H1 (cell line): Measurements from ENCODE around the gene GABPA. TPM values are rescaled to one million over a fixed set of nuclear protein-coding genes. Genes with fewer than 3 reads are reported as not detected.

Experiments used
- CTCF ChIA-PET: fragments of 300-600 bp; sonication (Branson Sonifier 250); formaldehyde crosslinking; loops from one replicate; lab custom pipeline; 2021; ENCODE audit not compliant: partially characterized antibody; lab: Charles Lee
- POLR2A ChIA-PET: fragments of 300-600 bp; sonication (Branson Sonifier 250); formaldehyde crosslinking; loops from one replicate; lab custom pipeline; 2021; ENCODE audit warnings: inconsistent platforms; ENCODE audit not compliant: partially characterized antibody; lab: Charles Lee
- DNase-seq, 2 experiments: peaks; one replicate each; pipeline versions ENCODE4 v3.0.0 to v3.0.0-alpha.2; 2010 to 2022; ENCODE audit warnings: low spot score in 2 of 2, low read depth in 1 of 2, mixed read lengths in 1 of 2
- FAIRE-seq: peaks from 2 replicates; lab custom pipeline; 2011; peaks lifted over from hg19 to GRCh38; lab: Jason Lieb, UNC
- H2AFZ ChIP-seq: 2 replicates; pipeline ENCODE4 v1.8.1; 2012; ENCODE audit warnings: low read length, inconsistent platforms
- H2AK5ac ChIP-seq: 2 replicates; pipeline ENCODE4 v1.6.1; 2013; ENCODE audit warnings: low read depth, low read length
- H2BK120ac ChIP-seq: replicated peaks from 2 replicates; pipeline ENCODE3; 2013; ENCODE audit warnings: low read depth, low read length, inconsistent platforms
- H2BK12ac ChIP-seq: 2 replicates; pipeline ENCODE4 v1.6.1; 2013; ENCODE audit warnings: low read depth, low read length
- H2BK15ac ChIP-seq: 2 replicates; pipeline ENCODE4 v1.6.1; 2013; ENCODE audit warnings: low read length
- H2BK20ac ChIP-seq: 2 replicates; pipeline ENCODE4 v1.6.1; 2013; ENCODE audit warnings: low read length
- H2BK5ac ChIP-seq: 2 replicates; pipeline ENCODE4 v1.6.1; 2013; ENCODE audit warnings: low read depth, low read length
- H3K14ac ChIP-seq: 2 replicates; pipeline ENCODE4 v1.6.1; 2013; ENCODE audit warnings: inconsistent platforms; ENCODE audit not compliant: insufficient read length
- H3K18ac ChIP-seq: 2 replicates; pipeline ENCODE4 v1.6.1; 2013; ENCODE audit warnings: low read length; ENCODE audit errors: extremely low read depth
- H3K23ac ChIP-seq: 2 replicates; pipeline ENCODE4 v1.6.1; 2013; ENCODE audit warnings: inconsistent platforms; ENCODE audit not compliant: insufficient read length
- H3K23me2 ChIP-seq: 2 replicates; pipeline ENCODE4 v1.6.1; 2013; ENCODE audit warnings: low read depth, low read length
- H3K27ac ChIP-seq: 2 replicates; pipeline ENCODE4 v1.6.1; 2011; ENCODE audit warnings: low read depth, low read length, inconsistent platforms
- H3K27me3 ChIP-seq, 4 experiments: replicated peaks in 1 of 4; 1 replicate in 1 of 4; 2 replicates in 3 of 4; pipeline versions ENCODE4 v1.6.1 to v1.8.1; 2011 to 2013; ENCODE audit warnings: low read length in 3 of 4, mild to moderate bottlenecking in 3 of 4, inconsistent platforms in 2 of 4, mixed read lengths in 2 of 4, moderate library complexity in 1 of 4; ENCODE audit not compliant: control insufficient read depth in 3 of 4, insufficient read depth in 3 of 4; ENCODE audit errors: extremely low read depth in 1 of 4
- H3K36me3 ChIP-seq, 4 experiments: 2 replicates each; pipeline versions ENCODE4 v1.6.1 to v1.8.1; 2011 to 2013; ENCODE audit warnings: mild to moderate bottlenecking in 4 of 4, low read length in 3 of 4, moderate library complexity in 2 of 4, control low read depth in 1 of 4, inconsistent platforms in 1 of 4; ENCODE audit not compliant: insufficient read depth in 4 of 4, control insufficient read depth in 2 of 4
- H3K4ac ChIP-seq: replicated peaks from 2 replicates; pipeline ENCODE3; 2013; ENCODE audit warnings: low read length, low read depth, mixed read lengths, inconsistent platforms; ENCODE audit not compliant: insufficient read length
- H3K4me1 ChIP-seq, 4 experiments: replicated peaks in 1 of 4; 1 replicate in 1 of 4; 2 replicates in 3 of 4; pipeline versions ENCODE4 v1.6.1 to v1.8.1; 2011 to 2013; ENCODE audit warnings: low read length in 3 of 4, inconsistent platforms in 2 of 4, mixed read lengths in 1 of 4; ENCODE audit not compliant: insufficient read depth in 4 of 4, control insufficient read depth in 3 of 4
- H3K4me2 ChIP-seq, 2 experiments: 2 replicates each; pipeline versions ENCODE4 v1.6.1 to v1.8.1; 2011 to 2013; ENCODE audit warnings: low read depth in 2 of 2, low read length in 2 of 2, control low read depth in 1 of 2, inconsistent platforms in 1 of 2, mild to moderate bottlenecking in 1 of 2; ENCODE audit not compliant: insufficient read depth in 1 of 2
- H3K4me3 ChIP-seq, 4 experiments: fragments of 200-600, 300-600 bp in 1 of 4; sonication (generic), shearing (Covaris generic), sonication (Bioruptor Twin) in 1 of 4; 2 replicates each; pipeline versions ENCODE4 v1.5.1 to v1.8.1; 2011 to 2016; ENCODE audit warnings: low read length in 4 of 4, low read depth in 3 of 4, control low read depth in 2 of 4, inconsistent platforms in 2 of 4, mild to moderate bottlenecking in 2 of 4, mixed read lengths in 1 of 4, moderate library complexity in 1 of 4; ENCODE audit not compliant: insufficient read depth in 2 of 4; ENCODE audit errors: extremely low read depth in 1 of 4
- H3K56ac ChIP-seq: replicated peaks from 2 replicates; pipeline ENCODE3; 2013; ENCODE audit warnings: low read depth, mild to moderate bottlenecking, mixed read lengths, low read length, inconsistent platforms; ENCODE audit not compliant: insufficient read length
- H3K79me1 ChIP-seq: 2 replicates; pipeline ENCODE4 v1.6.1; 2013; ENCODE audit warnings: low read depth, low read length, control low read depth
- H3K79me2 ChIP-seq, 2 experiments: 2 replicates each; pipeline versions ENCODE4 v1.6.1 to v1.8.1; 2012 to 2013; ENCODE audit warnings: low read length in 2 of 2, mild to moderate bottlenecking in 2 of 2, inconsistent platforms in 1 of 2; ENCODE audit not compliant: insufficient read depth in 2 of 2, control insufficient read depth in 1 of 2
- H3K9ac ChIP-seq, 4 experiments: replicated peaks in 1 of 4; 1 replicate in 1 of 4; 2 replicates in 3 of 4; pipeline versions ENCODE4 v1.6.1 to v1.8.1; 2011 to 2013; ENCODE audit warnings: low read depth in 3 of 4, low read length in 3 of 4, control low read depth in 2 of 4, mild to moderate bottlenecking in 2 of 4, moderate library complexity in 2 of 4, inconsistent platforms in 1 of 4; ENCODE audit errors: extremely low read depth in 1 of 4
- H3K9me3 ChIP-seq, 2 experiments: 2 replicates each; pipeline versions ENCODE4 v1.6.1 to v1.8.1; 2012 to 2013; ENCODE audit warnings: mild to moderate bottlenecking in 2 of 2, moderate library complexity in 2 of 2, control low read depth in 1 of 2, inconsistent platforms in 1 of 2, low read depth in 1 of 2, low read length in 1 of 2, mixed read lengths in 1 of 2; ENCODE audit not compliant: insufficient read depth in 2 of 2
- H4K20me1 ChIP-seq, 2 experiments: replicated peaks in 1 of 2; 2 replicates each; pipeline versions ENCODE3 to v1.8.1; 2011 to 2013; ENCODE audit warnings: inconsistent platforms in 2 of 2, low read length in 2 of 2, mild to moderate bottlenecking in 1 of 2; ENCODE audit not compliant: insufficient read depth in 2 of 2, control insufficient read depth in 1 of 2
- H4K5ac ChIP-seq: 2 replicates; pipeline ENCODE4 v1.6.1; 2013; ENCODE audit warnings: low read length, low read depth, mixed read lengths, inconsistent platforms; ENCODE audit not compliant: insufficient read length
- H4K8ac ChIP-seq: 2 replicates; pipeline ENCODE4 v1.8.0; 2013; ENCODE audit warnings: mild to moderate bottlenecking, moderate library complexity, low read length, inconsistent platforms; ENCODE audit not compliant: insufficient read depth; ENCODE audit errors: extremely low read depth
- H4K91ac ChIP-seq: replicated peaks from 2 replicates; pipeline ENCODE3; 2013; ENCODE audit warnings: low read length, mixed read lengths, inconsistent platforms; ENCODE audit not compliant: insufficient read length
- JUN ChIP-seq: IDR thresholded peaks from 2 replicates; pipeline ENCODE4 v1.6.1; 2011; ENCODE audit warnings: low read depth, mild to moderate bottlenecking, improper control_type of control experiment, low read length
- WGBS, 2 experiments: shearing (Covaris generic) in 1 of 2; methylation state at CpG; one replicate each; pipeline versions ENCODE4 v1.1.6 to v1.1.7; 2013 to 2015; ENCODE audit warnings: low lambda C conversion rate in 2 of 2, mixed read lengths in 2 of 2, inconsistent platforms in 1 of 2, low coverage in 1 of 2, missing lambda C conversion rate in 1 of 2; ENCODE audit not compliant: insufficient replicate concordance in 2 of 2, insufficient coverage in 1 of 2, insufficient read length in 1 of 2; ENCODE audit errors: extremely low coverage in 1 of 2, missing lambda C conversion rate in 1 of 2; 5-methylcytosine and 5-hydroxymethylcytosine counted together
- polyA plus RNA-seq, 7 experiments: library from polyadenylated mRNA; depleted of rRNA in 3 of 7; stranded (reverse) in 5 of 7; unstranded in 2 of 7; fragments of >200 nt in 5 of 7; fragments of 200-250 nt in 2 of 7; gene quantifications; 1 replicate in 5 of 7; 2 replicates in 1 of 7; 4 replicates in 1 of 7; pipeline versions ENCODE4 v1.2.1 to v1.2.3, GENCODE V29; 2011 to 2013; ENCODE audit warnings: missing spikeins in 2 of 7, mixed read lengths in 2 of 7
- total RNA-seq: library from RNA; stranded (reverse); fragmentation: NEBNext Ultra II Directional; extraction: Animal tissue kit (Norgen Biotek cat#: 25700); gene quantifications from 2 replicates; pipeline ENCODE4 v1.2.1, GENCODE V29; 2021
- TF ChIP-seq, protein P1 (sequence below): IDR thresholded peaks from 2 replicates; pipeline ENCODE4 v1.6.1; 2012; ENCODE audit warnings: inconsistent platforms

The GABPA gene
- total and polyA plus RNA-seq, 2 of the 8 experiments (the other 6 are each of a cell fraction or from before 2014, with no cell fraction given), result 5.2 to 22.2 TPM

DNA sequence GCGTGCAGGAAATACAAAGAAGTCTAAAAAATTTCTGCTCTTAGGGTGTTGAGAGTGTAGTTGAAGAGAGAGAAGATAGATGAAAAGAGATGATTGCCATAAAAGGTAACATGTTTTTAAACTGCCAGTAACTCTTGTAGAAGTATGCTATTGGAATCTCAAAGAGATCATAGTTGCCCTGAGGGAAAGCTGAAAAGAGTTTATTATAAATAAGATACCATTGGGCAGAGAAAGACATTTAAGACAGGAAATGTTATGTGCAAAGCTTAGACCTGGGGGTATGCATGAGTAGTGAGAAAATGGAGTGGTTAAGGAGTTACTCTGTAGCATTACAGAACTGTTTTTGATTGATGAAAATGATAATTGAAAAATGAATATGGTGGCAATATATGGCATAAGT, 17.6 kb downstream of the GABPA start:
- H3K4me2 ChIP-seq, result no peak overlapping the region
- H3K9me3 ChIP-seq, result no peaks in the 10 kb centered on the region
- CTCF ChIA-PET, result no interaction called here
- no peak overlapping the region for H2BK120ac ChIP-seq
- no peak overlapping the region for H2BK15ac ChIP-seq
- H2BK12ac ChIP-seq, result no peak overlapping the region
- H3K27me3 ChIP-seq, result no peaks in the 10 kb centered on the region
- TF ChIP-seq JUN, result no peak
- TF ChIP-seq, protein P1, sequence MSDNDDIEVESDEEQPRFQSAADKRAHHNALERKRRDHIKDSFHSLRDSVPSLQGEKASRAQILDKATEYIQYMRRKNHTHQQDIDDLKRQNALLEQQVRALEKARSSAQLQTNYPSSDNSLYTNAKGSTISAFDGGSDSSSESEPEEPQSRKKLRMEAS, result no peak
- TF ChIP-seq, all 59 proteins: peak for 0
- no peak overlapping the region for H3K14ac ChIP-seq
- H3K4ac ChIP-seq, result no peak overlapping the region
- no peak overlapping the region for H2BK5ac ChIP-seq
- H3K18ac ChIP-seq, result no peak overlapping the region
- no peak overlapping the region for H4K91ac ChIP-seq
- no peak overlapping the region for H3K27ac ChIP-seq
- no peak overlapping the region for H2BK20ac ChIP-seq
- no peak for FAIRE-seq
- no peak overlapping the region for H3K23ac ChIP-seq
- no peak overlapping the region for H2AK5ac ChIP-seq
- H3K9ac ChIP-seq, result no peak overlapping the region
- no peak overlapping the region for H3K56ac ChIP-seq
- DNase-seq, result no peak
- peaks cover 0 to 2% of the 10 kb centered on the region in 2 experiments for H4K20me1 ChIP-seq
- H3K23me2 ChIP-seq, result no peaks in the 10 kb centered on the region
- no peak overlapping the region for H4K8ac ChIP-seq
- no peaks in the 10 kb centered on the region; a peak in 1 of 4 replicates for H3K79me2 ChIP-seq
- no peak overlapping the region for H2AFZ ChIP-seq
- WGBS, 2 experiments, result 91% methylated on average over 1 of the region's 1 CpG; no CpG with 5 or more reads in 1 of the 2 experiments
- peaks cover 2% of the 10 kb centered on the region; the same call in 1 of the 2 replicates for H3K79me1 ChIP-seq
- POLR2A ChIA-PET, result no interaction called here
- H3K36me3 ChIP-seq, result peaks cover 0 to 30% (median 8%) of the 10 kb centered on the region in 4 experiments; a peak in 6 of 8 replicates
- no peak overlapping the region for H4K5ac ChIP-seq
- no peak overlapping the region for H3K4me3 ChIP-seq
- no peaks in the 10 kb centered on the region for H3K4me1 ChIP-seq
